Measurements from ENCODE around the gene TOMM70.

TOMM70 gene

DNA sequence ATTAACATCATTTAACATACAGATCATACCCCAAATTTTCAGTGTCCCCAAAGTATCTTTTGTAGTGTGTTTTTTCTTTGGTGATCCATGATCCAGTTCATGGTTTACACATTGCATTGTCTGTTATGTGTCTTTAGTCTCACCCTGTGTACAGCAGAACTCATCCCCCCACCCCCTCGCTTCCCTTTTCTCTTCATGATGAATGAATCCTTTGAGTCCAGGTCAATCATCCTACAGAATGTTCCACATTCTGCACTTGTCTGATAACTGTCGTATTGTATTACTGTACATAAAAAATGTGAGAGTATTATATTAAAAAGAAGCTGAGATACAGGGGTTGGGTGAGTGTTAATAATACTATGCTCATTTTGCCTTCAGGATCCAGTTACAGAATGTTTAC lies 80.9 kb downstream of the TOMM70 start:
- H3K4me3 ChIP-seq (ENCODE audit: low read depth, low read length), result no peak overlapping the region
- in situ Hi-C loops (cut with HindIII; ENCODE audit: low sequenced_read_pairs), result no loop called here
- DNase-seq (ENCODE audit: low read depth, low spot score), result no peak
- no peak for TF ChIP-seq CTCF (IDR thresholded peaks at IDR 0.05; ENCODE audit: low read depth, low read length)

DNA sequence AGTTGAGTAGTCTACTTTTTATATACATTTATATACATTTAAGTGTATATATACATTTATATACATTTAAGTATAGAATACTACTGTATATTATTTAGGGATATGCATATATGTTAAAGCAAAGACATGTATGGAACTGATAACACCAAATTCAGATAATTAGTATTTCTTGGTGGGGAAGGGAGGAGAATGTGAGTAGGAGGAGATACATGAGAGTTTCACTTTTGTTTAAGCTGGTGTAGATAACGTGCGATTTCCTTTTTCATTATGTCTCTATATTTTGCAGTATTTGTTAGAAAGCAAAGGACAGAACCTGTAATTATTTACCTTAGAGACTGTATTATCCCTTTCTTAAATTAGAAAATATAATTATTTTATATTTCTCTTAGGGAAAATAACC lies 83.0 kb downstream of the TOMM70 start:
- TF ChIP-seq CTCF (IDR thresholded peaks at IDR 0.05; ENCODE audit: low read depth, low read length), result no peak
- DNase-seq (ENCODE audit: low read depth, low spot score), result no peak
- H3K4me3 ChIP-seq (ENCODE audit: low read depth, low read length), result no peak overlapping the region
- in situ Hi-C loops (cut with HindIII; ENCODE audit: low sequenced_read_pairs), result no loop called here

GRCh38 chr3:100316641-100317069 lies 84.2 kb downstream of the TOMM70 start:
- peak; percentile 68 for DNase-seq (ENCODE audit: low read depth, low spot score)
- in situ Hi-C loops (cut with HindIII; ENCODE audit: low sequenced_read_pairs), result no loop called here
- no peak overlapping the region for H3K4me3 ChIP-seq (ENCODE audit: low read depth, low read length)
- TF ChIP-seq CTCF (IDR thresholded peaks at IDR 0.05; ENCODE audit: low read depth, low read length), result peak; percentile 68
